Measurements from ENCODE around the gene HOXB3. TPM values are rescaled to one million over a fixed set of nuclear protein-coding genes. Genes with fewer than 3 reads are reported as not detected.

The HOXB3 gene
- total RNA-seq, 1 experiment from 2014 or later: not detected

- H4K91ac ChIP-seq (ENCODE audit: insufficient read length, low read depth, low read length): no peak overlapping the region
- no peaks in the 10 kb centered on the region for H3K79me2 ChIP-seq (ENCODE audit: insufficient read depth, low read length)
- Mint-ChIP-seq H3K36me3 (ENCODE audit: insufficient read depth in 1 of 3, low read depth in 3 of 3) (no peaks in the 10 kb centered on the region), H3K4me1 (peaks cover 31 to 58% of the 10 kb centered on the region in 2 experiments), H3K27ac (no peak overlapping the region), H3K9me3 (peaks cover 11 to 17% of the 10 kb centered on the region in 2 experiments; a peak in 4 of 5 replicates), H3K4me3 (peak overlapping the region in 1 of 2 experiments; percentile 23; a peak in 1 of 5 replicates), H3K27me3 (ENCODE audit: low read depth) (peaks cover 100% of the 10 kb centered on the region)
- no peak overlapping the region for H3T11ph ChIP-seq (ENCODE audit: low read length)
- no peak overlapping the region for H3K9ac ChIP-seq (ENCODE audit: extremely low read depth, insufficient read length, low read length)
- H3K14ac ChIP-seq (ENCODE audit: insufficient read depth, low read length): no peak overlapping the region
- H3K9me3 ChIP-seq (ENCODE audit: control insufficient read depth, low read depth, low read length): no peaks in the 10 kb centered on the region
- no peaks in the 10 kb centered on the region for H3K23me2 ChIP-seq (ENCODE audit: insufficient read length, low read depth, low read length, poor library complexity, severe bottlenecking)
- H3K23ac ChIP-seq (ENCODE audit: insufficient read length, low read depth, low read length): no peak overlapping the region
- H3K56ac ChIP-seq (ENCODE audit: insufficient read length, low read depth, low read length): no peak overlapping the region
- no peak overlapping the region for H2BK15ac ChIP-seq (ENCODE audit: low read depth, low read length)
- peaks cover 3% of the 10 kb centered on the region for H4K20me1 ChIP-seq (ENCODE audit: control insufficient read depth, insufficient read depth, insufficient read length)
- TF ChIP-seq CTCF (conservative IDR thresholded peaks at IDR 0.05): no peak
- no peak for DNase-seq
- H3K4me2 ChIP-seq (ENCODE audit: insufficient read depth, insufficient read length, low read length): no peak overlapping the region
- no peak overlapping the region for H2AFZ ChIP-seq (ENCODE audit: low read length)
- no peak overlapping the region for H3K27ac ChIP-seq (ENCODE audit: insufficient read length, low read depth, low read length)
- H3K18ac ChIP-seq (ENCODE audit: insufficient read length, low read depth, low read length): no peak overlapping the region
- H2BK5ac ChIP-seq (ENCODE audit: insufficient read length, low read length): no peak overlapping the region
- H3K4ac ChIP-seq (ENCODE audit: low read depth, low read length): no peak overlapping the region
- no peak overlapping the region for H2BK20ac ChIP-seq (ENCODE audit: low read depth, low read length, poor library complexity, severe bottlenecking)
- H2AK5ac ChIP-seq (ENCODE audit: insufficient read length, low read length): no peak overlapping the region
- no peak overlapping the region for H4K8ac ChIP-seq (replicated peaks; ENCODE audit: insufficient read length, low read depth, low read length)
- H2BK120ac ChIP-seq (ENCODE audit: low read depth, low read length, poor library complexity, severe bottlenecking): no peak overlapping the region
- peaks cover 3% of the 10 kb centered on the region; the same call in 1 of the 2 replicates for H3K4me1 ChIP-seq (ENCODE audit: insufficient read depth, low read length)
- H2BK12ac ChIP-seq (ENCODE audit: insufficient read length, low read depth, low read length): no peak overlapping the region
- peaks cover 93% of the 10 kb centered on the region for H3K27me3 ChIP-seq (ENCODE audit: insufficient read depth, low read length)
- H3K79me1 ChIP-seq (ENCODE audit: insufficient read depth, low read depth, low read length, poor library complexity, severe bottlenecking): no peaks in the 10 kb centered on the region
- no CpG with 5 or more reads among the region's 18 CpGs for WGBS (ENCODE audit: extremely low coverage, insufficient read length, low lambda C conversion rate)
- H4K5ac ChIP-seq (ENCODE audit: insufficient read length, low read depth, low read length): no peak overlapping the region
These were observed 40.0 kb downstream of the HOXB3 start for GRCh38 chr17:48549914-48550501.
